HG03139 (cell line): Measurements from ENCODE around the gene KRTAP12-3.
"Not testable (repeated sequence)": the region's sequence is repeated elsewhere in the genome, so short reads cannot be mapped to it uniquely, and the experiment has no call there.

Source experiments
- ATAC-seq: cut with Tn5 transposase; IDR thresholded peaks from one replicate; pipeline ENCODE4 v1.9.1; 2021; ENCODE audit not compliant: unreplicated experiment

KRTAP12-3 gene, protein sequence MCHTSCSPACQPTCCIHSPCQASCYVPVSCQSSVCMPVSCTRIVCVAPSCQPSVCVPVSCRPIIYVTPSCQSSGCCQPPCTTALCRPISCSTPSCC

GRCh38 chr21:44657635-44658540 is at the start of gene KRTAP12-3:
TSS of gene KRTAP12-3 (plus strand) at chr21:44657932. CDS start at chr21:44657980, 48 bp downstream.
- ATAC-seq: no peak

DNA sequence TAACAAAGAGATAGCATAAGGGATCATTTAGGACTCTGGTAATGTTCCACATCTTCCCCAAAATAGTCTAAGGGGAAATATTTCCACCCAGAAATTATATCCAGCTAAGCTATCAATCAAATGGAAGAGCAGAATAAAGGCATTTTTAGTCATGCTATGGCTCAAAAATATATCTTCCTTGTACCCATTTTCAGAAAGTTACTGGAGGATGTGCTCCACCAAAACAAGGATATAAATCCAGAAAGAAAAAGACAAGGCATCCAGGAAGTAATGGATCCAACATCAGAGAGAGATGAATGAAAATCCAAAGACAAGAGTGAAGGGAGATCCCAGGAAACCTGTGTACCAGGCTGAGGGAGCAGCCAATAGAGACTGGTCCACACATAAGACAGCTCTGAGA is 48.5 kb upstream of the KRTAP12-3 start:
- no peak for ATAC-seq

GRCh38 chr21:44610157-44610843 is 47.4 kb upstream of the KRTAP12-3 start:
- ATAC-seq: not testable (repeated sequence)

DNA sequence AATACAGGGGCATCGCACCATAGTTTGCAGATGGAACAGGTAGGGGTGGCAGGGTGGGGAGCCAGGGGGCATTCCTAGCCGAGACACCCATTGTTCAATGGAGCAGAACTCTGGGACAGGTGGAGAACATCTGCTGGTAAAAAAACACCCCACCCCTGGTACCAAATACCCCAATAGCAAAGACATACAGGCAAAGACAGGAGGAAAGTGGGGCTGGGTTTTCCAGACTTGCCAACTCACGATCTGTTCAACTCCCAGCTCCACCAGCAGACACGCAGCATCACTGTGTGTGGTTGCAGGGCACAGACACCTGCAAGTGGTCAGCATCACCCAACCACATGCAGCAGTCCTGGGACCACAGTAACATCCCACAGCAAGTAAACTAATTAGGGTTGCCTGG is 46.2 kb upstream of the KRTAP12-3 start:
- ATAC-seq: no peak

DNA sequence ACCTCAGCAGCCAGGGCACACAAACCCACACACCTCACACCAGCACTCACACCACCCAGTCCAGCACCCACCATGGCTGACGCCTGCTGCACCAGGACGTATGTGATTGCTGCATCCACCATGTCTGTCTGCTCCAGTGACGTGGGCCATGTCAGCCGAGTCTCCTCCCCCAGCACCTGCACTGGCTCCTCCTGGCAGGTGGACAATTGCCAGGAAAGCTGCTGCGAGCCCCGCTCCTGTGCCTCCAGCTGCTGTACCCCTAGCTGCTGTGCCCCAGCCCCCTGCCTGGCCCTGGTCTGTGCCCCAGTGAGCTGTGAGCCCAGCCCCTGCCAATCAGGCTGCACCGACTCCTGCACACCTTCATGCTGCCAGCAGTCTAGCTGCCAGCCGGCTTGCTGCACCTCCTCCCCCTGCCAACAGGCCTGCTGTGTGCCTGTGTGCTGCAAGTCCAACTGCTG is 45.7 kb upstream of the KRTAP12-3 start, which contains the start of gene KRTAP10-8:
TSS of gene KRTAP10-8 (plus strand) at position 51 of the 458 bp plus-strand sequence. CDS start at position 73, 22 bp downstream.
- no peak for ATAC-seq

GRCh38 chr21:44612669-44613229 is 45.0 kb upstream of the KRTAP12-3 start:
- ATAC-seq: no peak

GRCh38 chr21:44613386-44614155 is 44.2 kb upstream of the KRTAP12-3 start:
- no peak for ATAC-seq

DNA sequence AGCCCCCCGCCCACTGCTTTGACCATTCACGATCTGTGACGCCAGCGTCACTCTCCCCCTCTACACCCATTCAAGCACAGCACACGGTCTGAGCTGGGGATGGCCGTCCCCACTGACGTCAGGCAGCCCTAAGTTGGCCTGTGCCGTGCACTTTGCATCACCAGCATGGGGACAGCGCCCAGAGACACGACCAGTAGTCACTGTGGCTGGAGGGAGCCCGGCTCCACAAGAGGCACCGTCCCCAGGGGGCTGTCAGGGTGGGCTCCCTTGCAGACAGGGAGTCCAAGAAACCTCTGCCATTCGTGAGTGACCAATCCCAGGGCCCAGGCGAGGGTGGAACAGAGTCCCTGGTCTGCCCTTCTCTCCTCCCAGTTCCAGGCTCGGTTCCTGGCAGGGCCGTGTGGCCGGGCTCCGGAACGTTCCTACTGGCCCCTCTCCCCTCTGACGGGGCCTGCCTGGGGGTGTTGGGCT is 43.5 kb upstream of the KRTAP12-3 start:
- no peak for ATAC-seq

DNA sequence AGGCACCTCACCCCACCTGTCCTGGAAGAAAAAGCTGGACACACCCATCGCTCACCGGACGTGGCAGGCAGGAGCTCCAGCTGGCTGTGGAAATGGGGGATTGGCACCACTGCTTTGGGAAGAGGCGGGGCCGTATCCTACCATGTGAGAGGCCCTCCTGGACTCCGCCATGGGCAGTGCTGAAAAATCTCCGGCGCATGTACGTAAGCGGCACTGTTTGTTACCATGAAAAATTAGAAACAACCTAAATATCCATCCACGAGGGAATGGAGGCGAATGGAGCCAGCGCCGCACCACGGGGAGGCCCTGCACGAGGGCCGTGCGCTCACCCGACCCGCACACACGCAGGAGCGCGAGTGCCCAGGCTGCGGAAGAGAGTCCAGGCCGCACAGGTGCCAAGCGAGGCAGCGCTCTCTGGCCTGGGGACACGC is 42.8 kb upstream of the KRTAP12-3 start:
- ATAC-seq: no peak

- ATAC-seq: no peak
Measured at GRCh38 chr21:44615466-44615865, 42.3 kb upstream of the KRTAP12-3 start.

DNA sequence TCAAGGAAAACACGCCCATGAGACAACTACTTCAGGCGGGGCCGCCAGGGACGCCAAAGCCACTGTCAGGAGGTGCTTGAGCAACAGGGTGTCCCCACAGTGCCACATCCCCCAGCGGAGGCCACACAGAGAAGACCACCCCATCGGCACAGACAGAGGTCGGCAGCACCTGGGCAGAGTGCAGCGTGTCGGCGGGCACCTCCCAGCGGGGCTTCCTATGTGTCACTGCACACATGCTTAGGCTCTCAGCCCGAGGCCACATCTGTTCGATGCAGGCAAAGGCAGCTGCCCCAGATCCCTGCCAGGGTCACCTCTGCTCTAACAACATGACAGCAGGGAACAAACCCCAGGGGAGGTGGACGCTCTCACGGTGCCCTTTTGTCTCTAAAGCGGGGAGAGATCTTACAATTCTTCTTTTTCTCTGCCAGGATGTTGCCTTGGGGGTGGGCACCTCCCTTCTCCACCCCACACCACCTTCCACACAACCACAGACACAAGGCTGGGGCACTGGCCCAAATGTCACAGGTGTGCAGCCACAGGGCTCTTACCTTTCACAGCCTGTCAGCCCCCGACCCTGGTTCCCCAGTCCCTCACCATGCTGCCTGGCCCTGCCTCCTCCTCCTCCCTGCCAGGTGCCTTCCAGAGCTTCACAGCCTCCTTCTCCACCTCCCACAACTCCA is 41.7 kb upstream of the KRTAP12-3 start:
- ATAC-seq: no peak

DNA sequence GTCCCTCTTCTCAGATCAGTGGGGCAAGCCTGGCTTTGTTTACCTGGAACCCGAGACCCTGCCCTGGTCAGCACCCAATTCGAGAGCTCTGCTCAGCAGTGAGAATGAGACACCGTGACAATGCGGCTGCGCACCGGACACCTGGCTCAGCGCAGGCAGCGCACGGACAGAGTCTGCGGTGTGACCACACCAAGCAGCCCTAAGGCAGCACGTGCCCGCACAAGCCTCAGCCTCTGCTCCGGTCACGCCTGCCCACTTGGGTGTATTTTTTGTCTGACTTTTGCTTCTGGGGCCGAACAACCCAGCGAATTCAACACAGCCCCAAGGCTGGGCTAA is 41.2 kb upstream of the KRTAP12-3 start:
- no peak for ATAC-seq

DNA sequence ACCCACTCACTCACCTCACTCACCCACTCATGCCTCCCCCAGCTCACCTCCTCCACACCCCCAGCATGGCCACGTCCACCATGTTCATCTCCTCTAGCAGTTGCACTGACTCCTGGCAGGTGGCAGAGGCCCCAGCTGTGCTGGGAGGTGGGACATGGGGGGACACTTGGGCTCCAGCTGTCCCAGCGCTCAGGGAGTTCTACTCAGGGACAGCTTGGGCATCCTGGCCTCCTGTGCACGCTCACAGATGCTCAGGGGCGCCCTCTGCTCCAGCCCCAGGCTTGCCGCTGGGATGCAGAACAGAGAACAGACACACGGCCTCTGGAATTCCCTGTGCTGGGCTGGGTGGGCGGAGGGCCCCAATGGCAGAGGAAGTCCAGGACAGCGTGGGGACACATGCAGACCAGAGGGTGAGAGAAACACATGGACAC is 40.6 kb upstream of the KRTAP12-3 start:
- no peak for ATAC-seq

- no peak for ATAC-seq
Measured at GRCh38 chr21:44618504-44618903, 39.2 kb upstream of the KRTAP12-3 start.

DNA sequence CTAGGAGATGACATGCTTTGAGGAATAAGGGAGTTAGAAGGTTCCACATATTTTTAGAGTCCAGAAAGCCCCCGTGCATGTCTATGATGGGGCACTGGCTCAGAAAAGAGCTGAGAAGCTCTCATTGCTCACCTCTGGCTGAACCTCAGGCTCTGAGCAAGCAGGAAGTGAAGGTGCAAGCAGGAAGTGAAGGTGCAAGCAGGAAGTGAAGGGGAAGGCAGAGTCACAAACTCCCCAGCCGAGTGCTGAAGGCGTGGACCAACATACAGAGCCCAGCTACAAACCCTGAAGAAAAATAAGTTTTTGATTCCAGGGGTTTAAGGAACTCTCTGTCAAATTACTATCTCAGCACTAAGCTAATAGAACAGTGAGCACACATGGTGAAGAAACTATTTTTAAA is 38.8 kb upstream of the KRTAP12-3 start:
- ATAC-seq: no peak

- ATAC-seq: no peak
Measured at GRCh38 chr21:44619886-44620285, 37.8 kb upstream of the KRTAP12-3 start.

- no peak for ATAC-seq
Measured at GRCh38 chr21:44623575-44623974, 34.2 kb upstream of the KRTAP12-3 start.

DNA sequence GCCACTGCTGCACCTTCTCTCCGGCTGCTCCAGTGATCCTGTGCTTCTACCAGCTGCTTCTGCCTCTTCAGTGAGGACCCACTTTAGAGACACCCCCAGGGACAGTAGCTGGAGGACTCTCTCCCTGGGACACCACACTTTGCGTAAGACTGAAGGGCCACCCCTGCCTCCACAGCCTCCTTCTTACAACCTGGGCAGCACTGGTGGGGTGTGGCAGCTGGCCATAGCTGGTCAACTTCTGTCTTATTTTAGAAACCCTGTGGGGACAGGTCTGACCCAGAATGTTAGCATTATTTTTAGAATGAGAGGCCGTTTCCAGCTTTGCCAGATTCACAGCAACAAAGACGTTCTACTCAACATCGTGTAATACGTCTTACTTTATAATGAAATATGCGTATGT is 32.0 kb upstream of the KRTAP12-3 start:
- no peak for ATAC-seq

DNA sequence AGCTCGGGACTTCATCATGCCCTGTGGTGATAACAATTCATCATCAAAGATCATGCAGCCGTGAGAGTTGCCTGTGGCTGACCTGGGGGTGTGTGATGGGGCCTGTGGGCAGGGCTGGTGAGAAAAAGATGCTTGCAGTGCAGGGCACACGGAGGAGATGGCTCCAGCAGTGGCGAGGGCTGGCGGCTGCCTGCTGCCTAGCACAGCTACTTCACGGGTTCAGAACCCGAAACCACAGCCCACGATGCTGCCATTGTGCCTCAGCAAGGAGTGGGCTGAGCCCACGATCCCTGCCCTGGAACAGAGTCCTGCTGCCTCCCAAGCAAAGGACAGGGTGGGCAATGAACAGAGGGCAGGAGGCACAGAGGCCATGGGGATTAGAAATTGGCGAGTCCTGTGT is 31.5 kb upstream of the KRTAP12-3 start:
- ATAC-seq: no peak

DNA sequence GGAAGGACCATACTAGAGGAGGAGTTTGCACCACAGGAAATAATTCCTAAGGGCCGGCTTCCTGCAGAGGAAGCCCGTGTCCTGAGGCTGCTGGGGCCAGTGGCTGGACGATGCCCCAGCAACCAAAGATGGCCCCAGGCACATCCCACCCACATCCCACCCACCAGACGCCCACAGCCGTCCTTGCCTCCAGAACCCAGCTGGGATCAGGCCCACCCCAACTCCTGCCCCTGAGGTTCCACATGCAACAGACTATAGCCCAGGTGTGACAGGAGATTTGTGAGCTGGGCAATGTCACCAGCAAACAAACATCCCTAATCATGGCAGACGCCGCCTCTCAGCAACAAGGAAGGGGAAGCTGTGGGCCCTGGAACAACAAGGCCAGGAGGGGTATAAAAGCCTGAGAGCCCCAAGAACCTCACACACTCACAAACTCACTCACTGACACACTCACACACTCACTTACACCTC is 31.0 kb upstream of the KRTAP12-3 start, which contains the start of gene KRTAP10-9:
TSS of gene KRTAP10-9 (plus strand) at position 421 of the 471 bp plus-strand sequence. CDS start 79 bp downstream, outside the sequence.
- no peak for ATAC-seq
